GM12878 (cell line): ENCODE results near the gene DYNLT2B. TPM values are rescaled to one million over a fixed set of nuclear protein-coding genes. Genes with fewer than 3 reads are reported as not detected.

Experiments used
- ATAC-seq: fragments of 200-7000 bp; cut with Tn5 transposase; 3 replicates; pipeline ENCODE4 v1.9.1; 2020; ENCODE audit warnings: mild to moderate bottlenecking, moderate library complexity
- BruUV-seq: library from RNA; stranded (reverse); fragments of 400-500 nt; replicated peaks from 2 replicates; lab custom pipeline; 2021; lab: Mats Ljungman, UMichigan
- CTCF ChIA-PET: fragments of 300-600 bp; sonication (Branson Sonifier 250); formaldehyde crosslinking; extraction: SDS; loops from one replicate; lab custom pipeline; 2021; ENCODE audit warnings: inconsistent platforms; lab: Yijun Ruan, JAX
- POLR2A ChIA-PET: fragments of 350-600 bp; formaldehyde crosslinking; extraction: SDS; loops from one replicate; lab custom pipeline; 2021; ENCODE audit warnings: inconsistent platforms; lab: Charles Lee
- RAD21 ChIA-PET: fragments of 300-600 bp; sonication (Branson Sonifier 250); formaldehyde crosslinking; loops from one replicate; lab custom pipeline; 2023; ENCODE audit warnings: antibody characterized with exemption; ENCODE audit not compliant: unreplicated experiment; lab: Charles Lee
- SMC1A ChIA-PET: fragments of 300-600 bp; sonication (Branson Sonifier 250); formaldehyde crosslinking; loops from one replicate; lab custom pipeline; 2023; ENCODE audit not compliant: unreplicated experiment, uncharacterized antibody; lab: Charles Lee
- DNase-seq: peaks from one replicate; pipeline ENCODE4 v3.0.0-alpha.2; 2011; ENCODE audit warnings: low read depth, low spot score
- FAIRE-seq: peaks from 3 replicates; lab custom pipeline; 2011; peaks lifted over from hg19 to GRCh38; lab: Jason Lieb, UNC
- H2AFZ ChIP-seq: 2 replicates; pipeline ENCODE4 v1.6.0; 2011; ENCODE audit warnings: low read depth, low read length, control low read depth; ENCODE audit not compliant: control insufficient read depth
- H3K27ac ChIP-seq: 2 replicates; pipeline ENCODE4 v1.5.1; 2011; ENCODE audit warnings: control low read depth; ENCODE audit not compliant: control insufficient read depth, insufficient read depth
- H3K27me3 ChIP-seq, 2 experiments: replicated peaks in 1 of 2; 2 replicates each; pipeline versions ENCODE4 v1.6.0 to v1.6.1; 2011; ENCODE audit warnings: low read length in 1 of 2; ENCODE audit not compliant: control insufficient read depth in 2 of 2, insufficient read depth in 2 of 2
- H3K36me3 ChIP-seq, 2 experiments: 2 replicates each; pipeline ENCODE4 v1.5.1; 2011; ENCODE audit warnings: low read length in 1 of 2; ENCODE audit not compliant: control insufficient read depth in 2 of 2, insufficient read depth in 2 of 2
- H3K4me1 ChIP-seq: 2 replicates; pipeline ENCODE4 v1.6.1; 2011; ENCODE audit warnings: mild to moderate bottlenecking, low read length, moderate library complexity, mixed read lengths; ENCODE audit not compliant: control insufficient read depth, insufficient read depth
- H3K4me2 ChIP-seq: 2 replicates; pipeline ENCODE4 v1.6.0; 2011; ENCODE audit warnings: control low read depth; ENCODE audit not compliant: control insufficient read depth, insufficient read depth
- H3K4me3 ChIP-seq: fragments of 200-600 bp; sonication (generic); 2 replicates; pipeline ENCODE4 v1.5.1; 2016
- H3K79me2 ChIP-seq: 2 replicates; pipeline ENCODE4 v1.6.0; 2011; ENCODE audit warnings: low read length; ENCODE audit not compliant: control insufficient read depth, insufficient read depth
- H3K9ac ChIP-seq: 2 replicates; pipeline ENCODE4 v1.8.0; 2011; ENCODE audit warnings: low read length, control low read depth, mixed read lengths; ENCODE audit not compliant: control insufficient read depth, insufficient read depth
- H3K9me3 ChIP-seq: replicated peaks from 3 replicates; pipeline ENCODE4 v1.5.1; 2011; ENCODE audit warnings: mild to moderate bottlenecking, low read length; ENCODE audit not compliant: control insufficient read depth, insufficient read depth
- H4K20me1 ChIP-seq: 2 replicates; pipeline ENCODE4 v1.6.0; 2011; ENCODE audit not compliant: control insufficient read depth, insufficient read depth
- BCL3 ChIP-seq: IDR thresholded peaks from 2 replicates; pipeline ENCODE4 v1.6.1; 2011; ENCODE audit warnings: borderline replicate concordance, low read depth, mild to moderate bottlenecking, moderate library complexity, low read length; ENCODE audit not compliant: insufficient read depth, poor library complexity, severe bottlenecking
- CBX3 ChIP-seq: fragments of 200-600 bp; sonication (generic); IDR thresholded peaks from 2 replicates; pipeline ENCODE4 v1.6.1; 2016; ENCODE audit warnings: low read depth, borderline replicate concordance
- GATAD2B ChIP-seq: fragments of 450-650 bp; conservative IDR thresholded peaks from 2 replicates; pipeline ENCODE4 v1.6.1; 2017; ENCODE audit warnings: low read depth, mild to moderate bottlenecking, moderate library complexity
- HCFC1 ChIP-seq: fragments of 150-350 bp; IDR thresholded peaks from 2 replicates; pipeline ENCODE4 v1.6.1; 2014; ENCODE audit warnings: low read length
- NBN ChIP-seq: fragments of 450-650 bp; IDR thresholded peaks from 2 replicates; pipeline ENCODE4 v1.6.1; 2016
- PAX5 ChIP-seq: IDR thresholded peaks from 2 replicates; pipeline ENCODE4 v1.6.1; 2011; ENCODE audit warnings: low read depth, low read length, borderline replicate concordance
- PRDM15 ChIP-seq: fragments of 450-650 bp; formaldehyde crosslinking; IDR thresholded peaks from 2 replicates; pipeline ENCODE4 v1.4.0; 2020; ENCODE audit warnings: mild to moderate bottlenecking, moderate library complexity
- RCOR1 ChIP-seq: conservative IDR thresholded peaks from 2 replicates; pipeline ENCODE4 v1.6.1; 2012; ENCODE audit warnings: low read depth, low read length, improper control_type of control experiment
- SREBF2 ChIP-seq: IDR thresholded peaks from 2 replicates; pipeline ENCODE4 v1.6.1; 2012; ENCODE audit warnings: mild to moderate bottlenecking, low read length
- STAT1 ChIP-seq: fragments of 450-650 bp; conservative IDR thresholded peaks from 2 replicates; pipeline ENCODE4 v1.6.1; 2014; ENCODE audit warnings: antibody characterized with exemption, mild to moderate bottlenecking
- USF1 ChIP-seq: IDR thresholded peaks from 2 replicates; pipeline ENCODE4 v1.6.1; 2011; ENCODE audit warnings: borderline replicate concordance, low read depth, mild to moderate bottlenecking, moderate library complexity, mixed read lengths, low read length; ENCODE audit not compliant: insufficient read depth; ENCODE audit errors: extremely low read length
- ZBTB40 ChIP-seq: fragments of 450-650 bp; IDR thresholded peaks from 2 replicates; pipeline ENCODE4 v1.6.1; 2016; ENCODE audit warnings: mild to moderate bottlenecking, moderate library complexity, borderline replicate concordance
- ZSCAN29 ChIP-seq: fragments of 450-650 bp; IDR thresholded peaks from 2 replicates; pipeline ENCODE4 v1.6.1; 2017; ENCODE audit warnings: mild to moderate bottlenecking, moderate library complexity
- WGBS: methylation state at CpG from one replicate; pipeline ENCODE4 v1.1.6; 2016; ENCODE audit warnings: low lambda C conversion rate; ENCODE audit not compliant: insufficient replicate concordance, insufficient coverage; ENCODE audit errors: missing lambda C conversion rate; 5-methylcytosine and 5-hydroxymethylcytosine counted together
- in situ Hi-C: fragments of 300-500 bp; cut with MboI; formaldehyde crosslinking; loops from 9 replicates; pipeline ENCODE4 v1.14.3; 2018; ENCODE audit warnings: mixed read lengths
- intact Hi-C: fragments of 100-400 bp; cut with micrococcal nuclease; formaldehyde crosslinking; loops from one replicate; pipeline ENCODE4 v1.14.2; 2022; ENCODE audit not compliant: unreplicated experiment
- polyA plus RNA-seq, 11 experiments: library from polyadenylated mRNA; depleted of rRNA in 4 of 11; unstranded in 6 of 11; stranded (reverse) in 5 of 11; fragments of >200 nt; fragmentation: Nextera tagmentation in 4 of 11; fragmentation: Illumina TruSeq in 1 of 11; extraction: Ambion mirVana in 4 of 11; extraction: Trizol in 1 of 11; gene quantifications; 1 replicate in 1 of 11; 2 replicates in 10 of 11; pipeline versions ENCODE4 v1.2.1 to v1.2.3, GENCODE V29; 2011 to 2016; ENCODE audit warnings: inconsistent platforms in 2 of 11, missing spikeins in 2 of 11, low read depth in 1 of 11
- total RNA-seq, 4 experiments: library from RNA; depleted of rRNA in 3 of 4; stranded (reverse); fragments of >200 nt in 3 of 4; fragmentation: Illumina TruSeq in 1 of 4; extraction: Trizol in 1 of 4; gene quantifications; 2 replicates each; pipeline versions ENCODE4 v1.2.1 to v1.2.3, GENCODE V29; 2013 to 2021

Gene DYNLT2B
- total and polyA plus RNA-seq, 10 of the 15 experiments (the other 5 are each of a cell fraction or from before 2014, with no cell fraction given) = 8.6 to 89.7 (median 21.9) TPM

GRCh38 chr3:196334982-196335381 is 16.9 kb upstream of the DYNLT2B start:
- Histone ChIP-seq H3K4me2 (no peak overlapping the region), H3K4me1 (no peaks in the 10 kb centered on the region), H3K27ac (no peak overlapping the region), H3K9ac (no peak overlapping the region), H3K79me2 (no peaks in the 10 kb centered on the region), H4K20me1 (no peaks in the 10 kb centered on the region), H3K9me3 (no peaks in the 10 kb centered on the region; the same call in 2 of the 3 replicates), H2AFZ (no peak overlapping the region), H3K4me3 (no peak overlapping the region), H3K27me3 (no peaks in the 10 kb centered on the region), H3K36me3 (no peaks in the 10 kb centered on the region)
- TF ChIP-seq PRDM15 (no peak), NBN (no peak), GATAD2B (no peak), BCL3 (no peak), ZSCAN29 (no peak), SREBF2 (no peak), ZBTB40 (no peak), USF1 (no peak), CBX3 (no peak), RCOR1 (no peak), HCFC1 (no peak), STAT1 (no peak), PAX5 (no peak)
- ChIA-PET CTCF (no interaction called here), RAD21 (no interaction called here), POLR2A (no interaction called here), SMC1A (no interaction called here)
- in situ Hi-C loops = no loop called here
- WGBS = no CpG with 5 or more reads among the region's 1 CpG
- DNase-seq = no peak
- no TSS peak for BruUV-seq
- ATAC-seq = no peak
- intact Hi-C loops = no loop called here
- no peak for FAIRE-seq
